ENCODE results near the gene GNAI3. TPM values are rescaled to one million over a fixed set of nuclear protein-coding genes. Genes with fewer than 3 reads are reported as not detected.

The GNAI3 gene
- total and polyA plus RNA-seq, 2 of the 8 experiments (the other 6 are each of a cell fraction or from before 2014, with no cell fraction given), result 4.0 to 9.8 TPM

DNA sequence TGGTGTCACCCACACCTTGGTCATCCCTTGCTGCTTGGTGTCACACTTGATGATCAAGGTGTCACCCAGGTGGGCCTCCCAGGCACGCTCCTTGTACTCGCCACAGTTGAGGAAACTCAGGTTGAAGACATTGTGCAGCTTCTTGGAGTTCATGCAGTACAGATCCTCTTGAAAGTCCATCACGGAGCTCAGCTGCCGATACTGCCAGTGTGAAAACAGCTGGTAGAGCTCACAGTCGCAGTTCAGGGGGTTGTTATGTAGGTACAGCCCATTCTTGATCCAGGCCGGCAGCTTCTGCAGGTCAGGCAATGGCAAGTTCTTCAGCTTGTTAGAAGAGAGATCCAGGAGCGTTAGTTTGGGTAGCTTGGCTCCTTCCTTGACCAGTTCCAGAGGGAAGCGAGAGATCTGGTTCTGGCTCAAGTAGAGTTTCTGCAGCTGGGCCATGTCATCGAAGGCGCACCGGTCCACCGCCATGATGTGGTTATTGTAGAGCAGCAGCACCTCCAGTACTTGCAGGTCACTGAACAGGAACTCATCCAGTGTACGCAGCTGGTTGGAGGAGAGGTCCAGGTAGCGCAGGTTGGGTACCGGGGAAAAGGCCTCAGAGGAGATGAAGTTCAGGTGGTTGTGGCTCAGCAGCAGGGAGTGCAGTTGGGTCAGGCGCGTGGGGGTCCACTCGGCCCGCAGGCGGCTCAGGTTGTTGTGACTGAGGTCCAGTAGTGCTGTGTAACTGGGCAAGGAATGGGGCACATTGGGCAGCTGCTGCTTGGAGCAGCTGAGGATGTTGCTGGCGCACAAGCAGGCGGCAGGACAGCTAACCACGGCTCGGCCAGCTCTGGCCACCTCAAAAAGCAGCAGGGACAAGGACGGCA is 40.2 kb upstream of the GNAI3 start (continued):
- TF ChIP-seq, protein P1, sequence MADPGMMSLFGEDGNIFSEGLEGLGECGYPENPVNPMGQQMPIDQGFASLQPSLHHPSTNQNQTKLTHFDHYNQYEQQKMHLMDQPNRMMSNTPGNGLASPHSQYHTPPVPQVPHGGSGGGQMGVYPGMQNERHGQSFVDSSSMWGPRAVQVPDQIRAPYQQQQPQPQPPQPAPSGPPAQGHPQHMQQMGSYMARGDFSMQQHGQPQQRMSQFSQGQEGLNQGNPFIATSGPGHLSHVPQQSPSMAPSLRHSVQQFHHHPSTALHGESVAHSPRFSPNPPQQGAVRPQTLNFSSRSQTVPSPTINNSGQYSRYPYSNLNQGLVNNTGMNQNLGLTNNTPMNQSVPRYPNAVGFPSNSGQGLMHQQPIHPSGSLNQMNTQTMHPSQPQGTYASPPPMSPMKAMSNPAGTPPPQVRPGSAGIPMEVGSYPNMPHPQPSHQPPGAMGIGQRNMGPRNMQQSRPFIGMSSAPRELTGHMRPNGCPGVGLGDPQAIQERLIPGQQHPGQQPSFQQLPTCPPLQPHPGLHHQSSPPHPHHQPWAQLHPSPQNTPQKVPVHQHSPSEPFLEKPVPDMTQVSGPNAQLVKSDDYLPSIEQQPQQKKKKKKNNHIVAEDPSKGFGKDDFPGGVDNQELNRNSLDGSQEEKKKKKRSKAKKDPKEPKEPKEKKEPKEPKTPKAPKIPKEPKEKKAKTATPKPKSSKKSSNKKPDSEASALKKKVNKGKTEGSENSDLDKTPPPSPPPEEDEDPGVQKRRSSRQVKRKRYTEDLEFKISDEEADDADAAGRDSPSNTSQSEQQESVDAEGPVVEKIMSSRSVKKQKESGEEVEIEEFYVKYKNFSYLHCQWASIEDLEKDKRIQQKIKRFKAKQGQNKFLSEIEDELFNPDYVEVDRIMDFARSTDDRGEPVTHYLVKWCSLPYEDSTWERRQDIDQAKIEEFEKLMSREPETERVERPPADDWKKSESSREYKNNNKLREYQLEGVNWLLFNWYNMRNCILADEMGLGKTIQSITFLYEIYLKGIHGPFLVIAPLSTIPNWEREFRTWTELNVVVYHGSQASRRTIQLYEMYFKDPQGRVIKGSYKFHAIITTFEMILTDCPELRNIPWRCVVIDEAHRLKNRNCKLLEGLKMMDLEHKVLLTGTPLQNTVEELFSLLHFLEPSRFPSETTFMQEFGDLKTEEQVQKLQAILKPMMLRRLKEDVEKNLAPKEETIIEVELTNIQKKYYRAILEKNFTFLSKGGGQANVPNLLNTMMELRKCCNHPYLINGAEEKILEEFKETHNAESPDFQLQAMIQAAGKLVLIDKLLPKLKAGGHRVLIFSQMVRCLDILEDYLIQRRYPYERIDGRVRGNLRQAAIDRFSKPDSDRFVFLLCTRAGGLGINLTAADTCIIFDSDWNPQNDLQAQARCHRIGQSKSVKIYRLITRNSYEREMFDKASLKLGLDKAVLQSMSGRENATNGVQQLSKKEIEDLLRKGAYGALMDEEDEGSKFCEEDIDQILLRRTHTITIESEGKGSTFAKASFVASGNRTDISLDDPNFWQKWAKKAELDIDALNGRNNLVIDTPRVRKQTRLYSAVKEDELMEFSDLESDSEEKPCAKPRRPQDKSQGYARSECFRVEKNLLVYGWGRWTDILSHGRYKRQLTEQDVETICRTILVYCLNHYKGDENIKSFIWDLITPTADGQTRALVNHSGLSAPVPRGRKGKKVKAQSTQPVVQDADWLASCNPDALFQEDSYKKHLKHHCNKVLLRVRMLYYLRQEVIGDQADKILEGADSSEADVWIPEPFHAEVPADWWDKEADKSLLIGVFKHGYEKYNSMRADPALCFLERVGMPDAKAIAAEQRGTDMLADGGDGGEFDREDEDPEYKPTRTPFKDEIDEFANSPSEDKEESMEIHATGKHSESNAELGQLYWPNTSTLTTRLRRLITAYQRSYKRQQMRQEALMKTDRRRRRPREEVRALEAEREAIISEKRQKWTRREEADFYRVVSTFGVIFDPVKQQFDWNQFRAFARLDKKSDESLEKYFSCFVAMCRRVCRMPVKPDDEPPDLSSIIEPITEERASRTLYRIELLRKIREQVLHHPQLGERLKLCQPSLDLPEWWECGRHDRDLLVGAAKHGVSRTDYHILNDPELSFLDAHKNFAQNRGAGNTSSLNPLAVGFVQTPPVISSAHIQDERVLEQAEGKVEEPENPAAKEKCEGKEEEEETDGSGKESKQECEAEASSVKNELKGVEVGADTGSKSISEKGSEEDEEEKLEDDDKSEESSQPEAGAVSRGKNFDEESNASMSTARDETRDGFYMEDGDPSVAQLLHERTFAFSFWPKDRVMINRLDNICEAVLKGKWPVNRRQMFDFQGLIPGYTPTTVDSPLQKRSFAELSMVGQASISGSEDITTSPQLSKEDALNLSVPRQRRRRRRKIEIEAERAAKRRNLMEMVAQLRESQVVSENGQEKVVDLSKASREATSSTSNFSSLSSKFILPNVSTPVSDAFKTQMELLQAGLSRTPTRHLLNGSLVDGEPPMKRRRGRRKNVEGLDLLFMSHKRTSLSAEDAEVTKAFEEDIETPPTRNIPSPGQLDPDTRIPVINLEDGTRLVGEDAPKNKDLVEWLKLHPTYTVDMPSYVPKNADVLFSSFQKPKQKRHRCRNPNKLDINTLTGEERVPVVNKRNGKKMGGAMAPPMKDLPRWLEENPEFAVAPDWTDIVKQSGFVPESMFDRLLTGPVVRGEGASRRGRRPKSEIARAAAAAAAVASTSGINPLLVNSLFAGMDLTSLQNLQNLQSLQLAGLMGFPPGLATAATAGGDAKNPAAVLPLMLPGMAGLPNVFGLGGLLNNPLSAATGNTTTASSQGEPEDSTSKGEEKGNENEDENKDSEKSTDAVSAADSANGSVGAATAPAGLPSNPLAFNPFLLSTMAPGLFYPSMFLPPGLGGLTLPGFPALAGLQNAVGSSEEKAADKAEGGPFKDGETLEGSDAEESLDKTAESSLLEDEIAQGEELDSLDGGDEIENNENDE (IDR thresholded peaks at IDR 0.05; ENCODE audit: insufficient replicate concordance, low read length), result no peak
- TF ChIP-seq RNF2 (IDR thresholded peaks at IDR 0.05; ENCODE audit: borderline replicate concordance, low read depth, low read length, missing control alignments, poor library complexity, severe bottlenecking) (no peak), SIRT6 (IDR thresholded peaks at IDR 0.05; ENCODE audit: low read length) (no peak), RAD21 (IDR thresholded peaks at IDR 0.05 in 1 of 2, conservative IDR thresholded peaks at IDR 0.05 in 1 of 2; ENCODE audit: low read depth in 2 of 2, low read length in 2 of 2) (no peak), CEBPB (IDR thresholded peaks at IDR 0.05; ENCODE audit: low read depth, low read length) (no peak), MAFK (IDR thresholded peaks at IDR 0.05; ENCODE audit: low read depth, low read length) (no peak), RXRA (IDR thresholded peaks at IDR 0.05; ENCODE audit: insufficient read depth, low read depth, low read length) (no peak), TBP (IDR thresholded peaks at IDR 0.05; ENCODE audit: low read depth, low read length) (no peak), KDM1A (IDR thresholded peaks at IDR 0.05; ENCODE audit: borderline replicate concordance, low read length) (no peak)

Measured in H1 (cell line).